Measurements from ENCODE around the gene SLFN14.
"Not testable (repeated sequence)": the region's sequence is repeated elsewhere in the genome, so short reads cannot be mapped to it uniquely, and the experiment has no call there.

Gene SLFN14

GRCh38 chr17:35560703-35561102, at the start of gene SLFN14:
TSS of gene SLFN14 (minus strand) at chr17:35560819. CDS start at chr17:35558062, 2,757 bp downstream.
- DNase-seq = no peak

- DNase-seq = no peak
Measured at GRCh38 chr17:35609831-35610230, 49.2 kb upstream of the SLFN14 start.

- DNase-seq = no peak
Measured at GRCh38 chr17:35607239-35607847, 46.7 kb upstream of the SLFN14 start.

GRCh38 chr17:35605678-35606077, 45.1 kb upstream of the SLFN14 start:
- DNase-seq = no peak

GRCh38 chr17:35603674-35604073, 43.1 kb upstream of the SLFN14 start:
- DNase-seq = no peak

GRCh38 chr17:35597604-35598003, 37.0 kb upstream of the SLFN14 start:
- DNase-seq = no peak

- DNase-seq = no peak
Measured at GRCh38 chr17:35596530-35597233, 36.1 kb upstream of the SLFN14 start.

- DNase-seq = no peak
Measured at GRCh38 chr17:35596072-35596471, 35.5 kb upstream of the SLFN14 start.

GRCh38 chr17:35588196-35588920, 27.7 kb upstream of the SLFN14 start:
- no peak for DNase-seq

- peak; percentile 88 for DNase-seq
Measured at GRCh38 chr17:35587074-35587961, 26.7 kb upstream of the SLFN14 start, which contains the start of gene AP2B1. TSS of gene AP2B1 (plus strand) at chr17:35587322. CDS start at chr17:35594031, 6,709 bp downstream.

GRCh38 chr17:35586569-35587073, 26.0 kb upstream of the SLFN14 start:
- DNase-seq = no peak

GRCh38 chr17:35584061-35584460, 23.4 kb upstream of the SLFN14 start:
- DNase-seq = no peak

- DNase-seq = no peak
Measured at GRCh38 chr17:35578929-35579432, 18.4 kb upstream of the SLFN14 start.

GRCh38 chr17:35578197-35578928, 17.7 kb upstream of the SLFN14 start, which contains the start of gene PEX12:
TSS of gene PEX12 (minus strand) at chr17:35578571. CDS start at chr17:35578021, 550 bp downstream.
- peak; percentile 92 for DNase-seq

GRCh38 chr17:35577830-35578196, 17.2 kb upstream of the SLFN14 start:
- no peak for DNase-seq

GRCh38 chr17:35575759-35576158, 15.1 kb upstream of the SLFN14 start:
- no peak for DNase-seq

GRCh38 chr17:35569405-35569804, 8.8 kb upstream of the SLFN14 start:
- no peak for DNase-seq

GRCh38 chr17:35568561-35568960, 7.9 kb upstream of the SLFN14 start:
- no peak for DNase-seq

GRCh38 chr17:35566968-35567367, 6.3 kb upstream of the SLFN14 start:
- no peak for DNase-seq

GRCh38 chr17:35563181-35563580, 2.6 kb upstream of the SLFN14 start:
- not testable (repeated sequence) for DNase-seq

GRCh38 chr17:35559495-35560210, 966 bp downstream of the SLFN14 start:
- DNase-seq = no peak

Data from NCI-H1694 treated with DMSO at 0.1 percent for 48 hours (cell line).